ENCODE results near the gene MARK2.
"Not testable (repeated sequence)": the region's sequence is repeated elsewhere in the genome, so short reads cannot be mapped to it uniquely, and the experiment has no call there.

The MARK2 gene

GRCh38 chr11:63838678-63839507 lies at the start of gene MARK2:
Gene MARK2, plus strand, starts transcription at chr11:63839110. Its CDS starts 397 bp downstream, at chr11:63839507.
- DNase-seq = peak; percentile 100

DNA sequence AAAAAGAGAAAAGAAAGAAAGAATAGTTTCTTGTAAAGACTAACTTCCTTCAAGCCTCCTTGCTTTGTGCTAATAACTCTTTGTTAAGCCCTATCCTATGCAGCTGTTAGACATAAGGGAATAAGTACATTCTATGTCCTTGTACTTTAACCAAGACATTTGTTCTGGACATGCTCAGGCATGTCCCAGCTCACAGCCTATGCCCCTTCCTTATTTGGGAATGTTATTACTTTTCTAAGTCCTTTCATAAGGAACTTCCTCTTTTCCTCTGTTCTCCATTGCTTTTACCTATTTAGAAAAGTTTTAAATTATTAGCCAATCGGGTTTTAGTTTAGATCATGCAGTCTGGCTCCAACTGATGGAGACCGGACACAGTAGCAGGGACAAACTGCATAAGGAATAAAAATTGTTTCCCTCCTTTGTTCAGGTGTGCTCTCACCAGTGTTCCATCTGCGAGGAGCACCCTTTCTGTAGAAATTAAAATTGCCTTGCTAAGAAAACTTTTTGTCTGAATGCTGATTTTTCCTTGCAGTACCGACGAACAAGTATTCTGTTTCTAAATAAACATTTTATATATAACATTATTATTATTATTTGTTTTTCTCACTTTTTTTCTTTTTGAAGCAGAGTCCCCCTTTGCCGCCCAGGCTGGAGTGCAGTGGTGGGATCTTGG lies 47.3 kb upstream of the MARK2 start:
- DNase-seq = no peak

GRCh38 chr11:63793161-63793560 lies 45.7 kb upstream of the MARK2 start:
- no peak for DNase-seq

- no peak for DNase-seq
These were observed 43.8 kb upstream of the MARK2 start for GRCh38 chr11:63795066-63795465.

DNA sequence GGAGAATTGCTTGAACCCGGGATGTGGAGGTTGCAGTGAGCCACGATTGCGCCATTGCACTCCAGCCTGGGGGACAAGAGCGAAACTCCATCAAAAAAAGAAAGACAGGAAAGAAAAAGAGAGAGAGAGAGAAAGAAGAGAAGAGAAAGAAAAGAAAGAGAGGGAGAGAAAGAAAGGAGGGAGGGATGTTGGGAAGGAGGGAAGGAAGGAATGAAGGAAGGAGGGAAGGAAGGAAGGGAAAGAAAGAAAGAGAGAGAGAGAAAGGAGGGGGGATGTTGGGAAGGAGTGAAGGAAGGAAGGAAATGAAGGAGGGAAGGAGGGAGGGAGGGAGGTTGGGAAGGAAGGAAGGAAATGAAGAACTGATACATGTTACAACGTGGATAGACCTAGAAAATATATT lies 38.0 kb upstream of the MARK2 start:
- DNase-seq = no peak

DNA sequence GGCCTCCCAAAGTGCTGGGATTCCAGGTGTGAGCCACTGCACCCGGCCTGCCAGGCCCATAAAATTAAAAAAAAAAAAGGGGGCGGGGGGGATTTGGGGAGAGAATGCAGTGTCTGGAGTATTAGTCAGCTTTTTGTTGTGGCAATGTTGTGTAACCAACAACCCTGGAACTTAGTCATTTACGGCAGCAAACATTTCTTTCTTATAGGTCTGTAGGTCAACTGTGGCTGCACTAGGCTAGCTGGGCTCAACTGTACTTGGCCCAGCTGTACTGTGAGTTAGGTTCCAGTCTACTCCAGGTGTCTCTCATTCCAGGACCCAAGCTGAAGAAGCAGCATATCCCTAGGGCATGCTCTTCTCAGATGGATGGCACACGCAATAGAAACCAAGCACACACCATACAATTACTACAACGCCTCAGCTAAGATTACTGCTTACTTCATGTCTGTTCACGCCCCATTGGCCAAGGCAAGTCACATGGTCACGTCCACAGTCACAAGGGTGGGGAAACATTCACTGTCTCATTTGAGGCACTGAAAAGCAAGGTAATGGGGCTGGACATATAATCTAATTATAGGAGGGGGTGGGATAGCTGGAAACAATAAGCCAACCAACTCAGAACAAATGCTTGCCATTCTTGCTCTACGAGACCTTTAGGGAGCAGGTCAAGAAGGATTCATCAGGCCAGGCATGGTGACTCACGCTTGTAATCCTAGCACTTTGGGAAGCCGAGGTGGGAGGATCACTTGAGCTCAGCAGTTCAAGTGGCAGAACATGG lies 36.1 kb upstream of the MARK2 start:
- DNase-seq = peak; percentile 63

DNA sequence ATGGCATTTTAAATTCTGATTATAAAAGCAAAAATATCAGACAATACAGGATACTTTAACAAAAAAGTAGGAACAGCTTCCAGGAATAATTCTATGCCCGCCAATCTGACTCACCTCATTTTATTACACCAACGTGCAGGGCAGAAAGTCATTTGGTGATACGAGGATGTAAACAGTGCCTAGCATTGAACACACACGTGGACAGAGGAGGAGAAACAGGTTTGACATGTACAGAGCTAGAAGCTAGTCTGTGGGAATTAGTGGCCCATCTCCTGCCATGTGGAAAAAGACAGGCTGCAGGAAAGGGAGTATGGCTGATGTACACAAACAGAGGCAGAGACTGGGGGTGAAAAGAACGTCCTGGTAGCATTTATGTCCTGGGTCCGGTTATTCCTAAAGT lies 34.7 kb upstream of the MARK2 start:
- peak; percentile 73 for DNase-seq

- no peak for DNase-seq
These were observed 33.0 kb upstream of the MARK2 start for GRCh38 chr11:63805844-63806415.

GRCh38 chr11:63810383-63810782 lies 28.5 kb upstream of the MARK2 start:
- DNase-seq = not testable (repeated sequence)

DNA sequence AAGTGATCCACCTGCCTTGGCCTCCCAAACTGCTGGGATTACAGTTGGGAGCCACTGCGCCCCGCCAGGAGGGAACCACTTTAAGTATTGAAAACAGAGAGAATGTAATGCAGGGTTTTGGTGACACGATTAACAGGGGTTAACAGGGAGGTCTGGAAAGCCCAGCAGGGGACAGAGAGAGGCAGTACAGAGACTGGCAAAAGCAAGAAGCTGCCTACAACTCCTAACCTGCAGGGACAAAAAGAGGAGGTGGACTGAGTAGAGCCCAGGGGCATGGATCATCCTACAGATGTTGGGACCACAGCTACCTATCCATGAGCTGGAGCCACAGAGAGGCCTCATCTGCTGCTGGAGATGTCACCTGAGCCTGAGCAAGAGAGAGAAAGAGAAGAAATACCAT lies 27.4 kb upstream of the MARK2 start:
- DNase-seq = no peak

GRCh38 chr11:63813035-63813562 lies 25.8 kb upstream of the MARK2 start, which contains the start of gene SPINDOC:
Gene SPINDOC, plus strand, starts transcription at chr11:63813456. Its CDS starts 231 bp downstream, at chr11:63813687.
- DNase-seq = peak; percentile 88

DNA sequence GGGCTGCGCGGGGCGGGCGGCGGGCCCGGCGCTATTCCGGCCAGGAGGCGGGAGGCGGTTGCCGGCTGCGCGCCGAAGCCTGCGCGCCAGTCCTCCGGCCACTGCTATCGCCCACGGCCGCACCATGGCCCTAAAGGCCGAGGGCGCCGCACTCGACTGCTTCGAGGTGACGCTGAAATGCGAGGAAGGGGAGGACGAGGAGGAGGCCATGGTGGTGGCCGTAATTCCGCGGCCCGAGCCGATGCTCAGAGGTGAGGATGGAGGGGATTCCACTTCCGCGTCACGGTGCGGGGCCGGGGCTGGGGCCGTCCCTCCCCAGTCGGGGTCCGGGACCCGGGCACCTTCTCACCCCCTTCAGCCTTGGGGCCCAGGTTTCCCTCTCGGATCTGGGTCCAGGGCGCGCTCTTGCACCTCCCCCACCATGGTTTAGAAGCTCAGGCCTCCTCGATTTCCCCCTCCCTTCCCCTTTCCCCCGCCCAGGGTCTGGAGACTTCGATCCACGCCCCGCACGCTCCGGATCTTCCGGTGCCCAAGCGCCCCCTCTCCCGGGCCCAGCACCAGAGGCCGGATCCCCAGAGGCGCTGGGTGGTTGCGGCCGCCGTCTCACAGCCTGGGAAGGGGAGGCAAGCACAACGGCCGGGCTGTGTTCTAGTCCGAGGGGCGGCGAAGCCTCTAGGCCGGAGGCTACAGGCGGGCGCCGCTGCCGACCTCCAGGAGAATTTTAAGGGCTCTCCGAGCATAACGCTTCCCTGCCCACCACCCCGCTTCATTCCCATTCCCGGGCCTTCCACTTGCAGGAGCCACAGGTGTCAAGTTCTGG lies 25.1 kb upstream of the MARK2 start:
- peak; percentile 79 for DNase-seq

DNA sequence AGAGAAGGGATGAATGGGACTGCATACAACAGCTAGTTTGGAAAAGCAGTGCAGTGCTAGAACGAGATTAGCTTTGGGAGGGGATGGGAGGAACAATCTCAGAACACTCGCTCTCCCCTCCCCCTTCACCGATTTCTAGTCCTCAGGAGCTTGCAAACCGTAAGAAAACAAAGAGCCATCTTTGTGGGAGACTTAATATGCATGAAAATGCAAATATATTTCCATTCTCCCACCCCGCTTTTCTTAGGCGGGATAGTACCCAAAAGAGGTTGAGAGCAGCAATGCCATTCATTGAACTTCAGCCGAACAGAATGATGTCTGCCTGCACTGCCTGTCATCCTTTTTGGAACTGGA lies 24.6 kb upstream of the MARK2 start:
- DNase-seq = peak; percentile 51

- no peak for DNase-seq
These were observed 22.7 kb upstream of the MARK2 start for GRCh38 chr11:63816166-63816565.

DNA sequence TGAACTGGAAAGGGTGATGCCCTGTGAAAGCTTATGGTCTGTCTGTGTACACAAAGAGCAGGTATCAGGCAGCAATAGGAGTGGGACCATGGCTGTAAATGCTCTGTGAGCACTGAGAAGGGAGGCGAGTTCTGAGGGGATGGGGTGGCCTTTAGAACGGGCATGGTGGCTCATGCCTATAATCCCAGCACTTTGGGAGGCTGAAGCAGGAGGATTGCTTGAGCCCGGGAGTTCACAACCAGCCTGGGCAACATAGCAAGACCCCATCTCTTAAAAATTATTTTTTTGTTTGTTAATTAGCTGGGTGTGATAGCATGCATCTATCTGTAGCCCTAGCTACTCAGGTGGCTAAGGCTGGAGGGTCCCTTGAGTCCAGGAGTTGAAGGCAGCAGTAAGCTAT lies 22.2 kb upstream of the MARK2 start:
- no peak for DNase-seq

DNA sequence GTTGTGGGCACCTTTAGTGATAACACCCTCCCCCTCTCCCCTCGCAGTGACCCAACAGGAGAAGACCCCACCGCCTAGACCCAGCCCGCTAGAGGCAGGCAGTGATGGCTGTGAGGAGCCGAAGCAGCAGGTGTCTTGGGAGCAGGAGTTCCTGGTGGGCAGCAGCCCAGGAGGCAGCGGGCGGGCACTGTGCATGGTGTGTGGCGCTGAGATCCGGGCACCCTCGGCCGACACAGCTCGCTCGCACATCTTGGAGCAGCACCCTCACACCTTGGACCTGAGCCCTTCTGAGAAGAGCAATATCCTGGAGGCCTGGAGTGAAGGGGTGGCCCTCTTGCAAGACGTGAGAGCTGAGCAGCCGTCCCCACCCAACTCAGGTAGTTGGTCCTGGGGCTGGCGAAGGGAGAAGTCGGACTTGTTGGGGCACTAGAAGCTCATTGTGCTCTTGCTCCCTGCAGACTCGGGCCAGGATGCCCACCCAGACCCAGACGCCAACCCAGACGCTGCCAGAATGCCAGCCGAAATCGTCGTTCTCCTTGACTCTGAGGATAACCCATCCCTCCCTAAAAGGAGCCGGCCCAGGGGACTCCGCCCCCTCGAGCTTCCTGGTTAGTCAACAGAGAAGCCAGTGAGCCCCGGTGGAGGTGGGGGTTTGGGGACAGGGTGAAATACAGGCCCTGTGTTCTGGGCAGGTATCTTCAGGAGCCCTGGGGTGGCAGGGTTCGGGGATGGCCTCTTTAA lies 21.0 kb upstream of the MARK2 start:
- no peak for DNase-seq

DNA sequence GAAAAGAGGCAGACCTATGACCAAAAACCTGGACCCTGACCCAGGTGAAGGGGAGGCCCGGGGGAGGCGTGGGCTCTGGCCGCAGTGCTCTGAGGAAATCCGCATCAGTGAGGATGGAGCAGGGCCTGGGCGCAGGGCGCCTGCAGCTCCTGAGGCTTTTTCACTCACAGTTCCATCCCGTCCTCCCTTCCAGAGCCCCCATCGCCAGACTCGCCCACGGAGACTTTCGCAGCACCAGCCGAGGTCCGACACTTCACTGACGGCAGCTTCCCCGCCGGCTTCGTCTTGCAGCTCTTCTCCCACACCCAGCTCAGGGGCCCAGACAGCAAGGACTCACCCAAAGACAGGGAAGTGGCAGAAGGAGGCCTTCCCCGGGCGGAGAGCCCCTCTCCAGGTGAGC lies 20.3 kb upstream of the MARK2 start:
- no peak for DNase-seq

DNA sequence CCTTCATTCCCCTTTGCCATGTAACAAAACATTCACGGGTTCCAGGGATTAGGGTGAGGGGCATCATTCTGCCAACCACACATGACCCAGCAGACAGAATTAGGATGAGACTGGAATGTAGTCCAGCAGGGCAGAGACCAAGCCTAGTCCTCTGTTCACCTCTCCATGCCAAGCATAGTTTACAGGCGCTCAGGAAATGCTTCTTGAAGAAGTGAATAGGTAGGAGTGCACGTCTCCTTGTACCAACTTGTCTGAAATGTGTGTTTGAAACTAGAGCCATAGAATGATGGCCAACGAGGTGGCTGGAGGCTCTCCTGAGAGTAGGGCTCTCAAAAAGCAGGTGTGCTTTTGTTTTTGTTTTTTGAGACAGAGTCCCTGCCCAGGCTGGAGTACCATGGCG lies 17.5 kb upstream of the MARK2 start:
- no peak for DNase-seq

DNA sequence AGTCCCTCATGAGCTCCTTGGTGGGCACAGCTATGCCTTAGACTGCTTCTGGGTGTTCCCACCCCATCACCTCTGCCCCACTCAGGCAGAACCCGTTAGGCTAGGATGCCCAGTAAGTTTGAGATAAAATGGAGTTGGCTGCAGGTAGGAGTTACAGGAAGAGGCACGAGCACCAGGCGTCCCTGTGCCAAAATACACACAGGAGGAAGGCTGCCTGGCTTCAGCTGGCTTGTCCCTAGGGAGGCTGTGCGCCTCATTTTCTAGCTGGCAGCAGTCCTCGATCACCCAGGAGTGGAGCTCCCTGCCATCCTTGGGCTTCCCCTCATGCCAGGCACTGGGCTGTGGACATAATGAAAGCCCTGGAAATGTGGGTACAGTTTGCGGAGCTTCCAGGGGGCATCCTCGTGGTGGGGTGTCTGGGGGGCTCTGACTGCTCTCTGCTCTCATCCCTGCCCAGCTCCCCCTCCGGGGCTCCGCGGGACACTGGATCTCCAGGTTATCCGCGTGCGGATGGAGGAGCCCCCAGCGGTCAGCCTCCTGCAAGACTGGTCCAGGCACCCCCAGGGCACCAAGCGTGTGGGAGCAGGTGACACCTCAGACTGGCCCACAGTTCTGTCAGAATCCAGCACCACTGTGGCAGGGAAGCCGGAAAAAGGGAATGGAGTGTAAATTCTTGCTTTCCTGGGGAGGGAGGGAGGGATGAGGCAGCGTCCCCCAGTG lies 12.3 kb upstream of the MARK2 start:
- no peak for DNase-seq

DNA sequence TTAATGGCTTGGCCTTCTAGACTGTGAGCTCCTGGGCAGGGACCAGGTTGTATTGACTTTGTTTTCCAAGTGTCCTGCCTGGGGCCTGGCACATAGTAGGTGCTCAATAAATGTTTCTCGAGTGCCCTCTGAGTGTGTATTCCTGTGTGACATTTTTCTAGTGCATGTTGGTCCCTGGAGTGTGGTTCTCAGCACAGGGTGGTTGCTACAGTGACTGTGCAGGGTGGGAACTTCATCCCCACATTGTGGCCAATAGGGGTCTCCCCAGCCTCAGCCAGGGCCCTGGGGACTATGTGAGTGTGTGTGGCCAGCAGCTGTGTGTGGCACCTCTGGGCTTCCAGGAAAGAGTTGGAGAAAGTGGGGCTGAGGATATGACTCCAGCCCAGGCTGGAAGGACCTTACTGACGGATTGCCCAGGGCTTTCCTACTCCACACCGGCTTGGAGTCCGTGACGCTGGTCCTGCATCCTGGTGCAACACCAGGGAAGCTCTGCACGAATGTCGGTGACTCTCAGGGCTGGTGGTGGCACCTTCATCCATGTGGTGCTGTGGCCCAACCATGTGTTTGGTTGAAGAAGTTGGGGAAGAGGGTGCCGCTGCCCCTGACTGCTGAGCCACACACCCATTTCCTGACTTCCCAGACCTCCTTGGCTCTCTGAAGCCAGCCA lies 9.0 kb upstream of the MARK2 start:
- peak; percentile 29 for DNase-seq
